Activated T-helper 2 cell treated with anti-CD3 and anti-CD28 coated beads, Interferon-gamma antibody, Interleukin-2, Interleukin-4, amounts not matched to agents 10 μg/mL and 5 μg/mL and 100 μg/mL, durations not matched to agents 14 hours and 24 hours and 36 hours (primary cell): ENCODE measurements around the gene LNX2. TPM values are rescaled to one million over a fixed set of nuclear protein-coding genes. Genes with fewer than 3 reads are reported as not detected.
A peak's percentile ranks its signal among the peaks of the same experiment; 100 is the strongest.

Source experiments
- DNase-seq: peaks from one replicate; pipeline ENCODE4 v3.0.0; 2021; ENCODE audit warnings: low spot score
- H3K27ac Mint-ChIP-seq: one replicate; pipeline ENCODE4 v1.8.0; 2021; ENCODE audit warnings: mixed read lengths
- H3K27me3 Mint-ChIP-seq: one replicate; pipeline ENCODE4 v1.8.0; 2021; ENCODE audit warnings: low read depth, mixed read lengths
- H3K36me3 Mint-ChIP-seq: one replicate; pipeline ENCODE4 v1.8.0; 2021; ENCODE audit warnings: low read depth, mixed read lengths
- H3K4me1 Mint-ChIP-seq: one replicate; pipeline ENCODE4 v1.8.0; 2021; ENCODE audit warnings: low read depth, mixed read lengths
- H3K4me3 Mint-ChIP-seq: one replicate; pipeline ENCODE4 v1.8.0; 2021; ENCODE audit warnings: low read depth, mild to moderate bottlenecking, moderate library complexity, mixed read lengths
- H3K9me3 Mint-ChIP-seq: one replicate; pipeline ENCODE4 v1.8.0; 2021; ENCODE audit warnings: mixed read lengths
- intact Hi-C: fragments of 100-400 bp; cut with micrococcal nuclease; formaldehyde crosslinking; loops from one replicate; pipeline ENCODE4 v1.15.1; 2023
- total RNA-seq: library from RNA; stranded (reverse); gene quantifications from 2 replicates; pipeline ENCODE4 v1.2.3, GENCODE V29; 2022

The LNX2 gene
- total RNA-seq, 1 donor from 2014 or later, result 5.2 TPM

DNA sequence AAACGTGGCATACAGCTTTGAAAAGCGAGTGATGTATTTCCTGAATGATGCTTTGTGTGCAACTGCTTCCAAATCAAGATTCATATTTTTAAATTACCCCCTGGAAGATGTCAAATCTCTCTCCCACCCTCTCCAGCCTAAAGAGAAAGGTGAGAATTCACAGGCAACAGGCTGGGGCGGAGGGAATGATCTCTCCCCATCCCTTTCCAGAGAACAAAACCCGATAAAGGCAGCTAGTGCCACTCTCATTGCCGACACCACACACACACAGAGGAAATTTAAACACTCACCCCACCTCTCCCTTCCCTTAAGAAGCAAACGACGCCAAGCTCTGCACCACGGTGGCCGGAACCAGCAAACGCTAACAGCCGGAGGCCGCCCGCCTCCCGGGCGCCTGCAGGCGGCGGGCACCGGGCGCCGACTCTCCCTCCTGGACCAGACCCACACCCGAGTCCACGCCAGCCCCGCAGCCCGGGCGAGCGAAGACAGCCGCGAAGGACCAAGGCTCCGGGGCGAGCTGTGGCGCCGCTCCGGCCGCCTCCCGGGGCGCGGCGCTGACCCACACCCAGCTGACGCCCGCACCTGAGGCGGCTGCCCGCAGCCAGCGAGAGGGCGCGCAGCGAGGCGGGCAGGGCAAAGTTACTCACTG, 477 bp downstream of the LNX2 start:
- Mint-ChIP-seq H3K27me3 (no peaks in the 10 kb centered on the region), H3K4me1 (peaks cover 40% of the 10 kb centered on the region), H3K4me3 (peak overlapping the region; percentile 90), H3K9me3 (peaks cover 2% of the 10 kb centered on the region), H3K36me3 (peaks cover 34% of the 10 kb centered on the region), H3K27ac (peak overlapping the region; percentile 84)
- intact Hi-C loops, result loop anchor here (2.0 to 5.0 kb wide), 4 partner anchors 193 to 519 kb away; partner anchors contain the start of genes PAN3, RPL21 and USP12
- no peak for DNase-seq

DNA sequence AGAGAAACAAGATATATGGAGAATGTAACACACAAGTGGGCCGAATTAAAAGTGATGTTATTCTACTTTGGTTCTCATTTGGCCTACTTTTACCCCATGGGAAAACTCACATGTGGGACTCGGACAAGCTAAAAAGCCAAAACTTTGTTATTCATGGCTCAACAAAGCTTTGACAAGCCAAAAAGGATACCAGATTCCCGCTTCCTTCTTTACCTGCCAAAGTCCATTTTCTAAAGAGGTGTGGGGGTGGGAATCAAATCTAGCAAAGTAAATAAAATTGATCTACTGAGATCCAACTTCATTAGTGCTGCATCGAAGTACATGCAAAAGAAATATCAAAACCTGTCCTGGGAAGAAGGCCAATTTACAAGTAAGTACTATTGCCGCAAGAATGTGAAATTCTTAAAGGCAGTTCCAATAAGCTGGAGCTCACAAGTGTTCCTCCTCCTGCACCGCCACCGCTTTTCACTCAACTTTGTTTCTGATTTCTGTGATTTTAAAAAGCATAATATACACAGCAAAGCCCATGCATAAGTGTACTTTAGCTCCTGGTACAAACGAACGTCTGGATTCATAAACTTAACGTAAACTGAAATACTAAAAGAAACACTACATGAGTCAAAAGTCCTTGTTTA, 1.1 kb downstream of the LNX2 start:
- H3K9me3 Mint-ChIP-seq, result peaks cover 9% of the 10 kb centered on the region
- peak overlapping the region; percentile 90 for H3K4me3 Mint-ChIP-seq
- no peak for DNase-seq
- H3K4me1 Mint-ChIP-seq, result peaks cover 38% of the 10 kb centered on the region
- H3K27ac Mint-ChIP-seq, result peak overlapping the region; percentile 84
- intact Hi-C loops, result no loop called here
- H3K36me3 Mint-ChIP-seq, result peaks cover 36% of the 10 kb centered on the region
- no peaks in the 10 kb centered on the region for H3K27me3 Mint-ChIP-seq

DNA sequence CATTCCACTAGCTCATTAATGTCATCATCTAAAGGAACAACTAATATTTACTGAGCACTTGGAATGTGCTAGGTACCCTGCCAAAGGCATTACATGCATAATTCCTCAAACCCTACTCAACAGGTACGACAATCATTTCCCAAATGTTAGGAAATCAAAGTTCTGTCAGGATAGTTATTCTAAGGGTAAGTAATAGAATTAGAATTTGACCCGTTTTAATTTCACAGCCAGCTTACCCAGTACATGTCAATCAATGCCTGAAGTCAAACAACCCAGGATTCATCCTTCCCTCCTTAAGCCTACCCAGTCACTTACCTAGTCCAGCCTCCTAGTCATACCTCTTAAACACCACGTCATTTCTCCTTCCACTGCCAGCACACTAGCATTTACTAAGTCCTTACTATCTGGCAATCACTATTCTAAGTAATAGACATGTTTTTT, 2.4 kb downstream of the LNX2 start:
- Mint-ChIP-seq H3K4me1 (peaks cover 28% of the 10 kb centered on the region), H3K9me3 (peaks cover 9% of the 10 kb centered on the region), H3K27ac (no peak overlapping the region), H3K4me3 (no peak overlapping the region), H3K27me3 (no peaks in the 10 kb centered on the region), H3K36me3 (peaks cover 28% of the 10 kb centered on the region)
- no peak for DNase-seq
- intact Hi-C loops, result no loop called here

DNA sequence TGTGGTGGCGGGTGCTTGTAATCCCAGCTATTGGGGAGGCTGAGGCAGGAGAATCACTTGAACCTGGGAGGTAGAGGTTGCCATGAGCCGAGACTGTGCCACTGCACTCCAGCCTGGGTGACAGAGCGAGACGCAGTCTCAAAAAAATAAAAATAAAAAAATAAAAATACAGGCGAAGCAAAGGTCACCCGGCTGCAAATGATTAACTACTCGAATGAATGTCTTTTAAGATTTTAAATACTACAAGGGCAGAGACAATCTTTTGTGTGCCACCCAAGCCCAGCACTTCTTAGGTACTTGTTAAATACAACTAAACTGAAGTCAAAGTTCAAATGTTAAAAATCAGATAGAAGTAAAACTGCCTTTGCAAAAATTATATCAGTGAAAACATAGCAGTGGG, 6.7 kb downstream of the LNX2 start:
- peaks cover 23% of the 10 kb centered on the region for H3K4me1 Mint-ChIP-seq
- no peaks in the 10 kb centered on the region for H3K27me3 Mint-ChIP-seq
- H3K9me3 Mint-ChIP-seq, result peaks cover 9% of the 10 kb centered on the region
- H3K4me3 Mint-ChIP-seq, result no peak overlapping the region
- H3K27ac Mint-ChIP-seq, result no peak overlapping the region
- intact Hi-C loops, result no loop called here
- H3K36me3 Mint-ChIP-seq, result peaks cover 19% of the 10 kb centered on the region
- DNase-seq, result no peak

DNA sequence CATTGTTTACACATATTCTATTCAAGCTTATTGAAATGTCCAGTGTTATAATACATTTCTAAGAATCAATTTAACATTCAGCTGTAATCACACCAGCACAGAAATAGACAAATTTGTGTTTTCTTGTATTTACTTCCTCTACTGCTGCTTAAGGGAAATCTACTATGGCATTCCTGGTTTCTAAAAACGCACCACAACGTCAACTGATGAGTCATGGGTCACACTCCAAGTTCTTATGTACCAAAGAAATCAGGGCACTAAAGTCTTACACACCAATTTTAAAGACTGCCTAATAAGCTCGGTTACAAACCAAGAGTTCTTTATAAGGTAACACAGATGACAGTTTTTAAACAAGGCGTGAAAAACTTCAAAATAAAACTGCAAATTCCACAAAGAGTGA, 13.2 kb downstream of the LNX2 start:
- peaks cover 3% of the 10 kb centered on the region for H3K36me3 Mint-ChIP-seq
- no peak for DNase-seq
- no peaks in the 10 kb centered on the region for H3K27me3 Mint-ChIP-seq
- H3K27ac Mint-ChIP-seq, result no peak overlapping the region
- H3K4me3 Mint-ChIP-seq, result no peak overlapping the region
- intact Hi-C loops, result no loop called here
- H3K9me3 Mint-ChIP-seq, result no peaks in the 10 kb centered on the region
- peaks cover 22% of the 10 kb centered on the region for H3K4me1 Mint-ChIP-seq

DNA sequence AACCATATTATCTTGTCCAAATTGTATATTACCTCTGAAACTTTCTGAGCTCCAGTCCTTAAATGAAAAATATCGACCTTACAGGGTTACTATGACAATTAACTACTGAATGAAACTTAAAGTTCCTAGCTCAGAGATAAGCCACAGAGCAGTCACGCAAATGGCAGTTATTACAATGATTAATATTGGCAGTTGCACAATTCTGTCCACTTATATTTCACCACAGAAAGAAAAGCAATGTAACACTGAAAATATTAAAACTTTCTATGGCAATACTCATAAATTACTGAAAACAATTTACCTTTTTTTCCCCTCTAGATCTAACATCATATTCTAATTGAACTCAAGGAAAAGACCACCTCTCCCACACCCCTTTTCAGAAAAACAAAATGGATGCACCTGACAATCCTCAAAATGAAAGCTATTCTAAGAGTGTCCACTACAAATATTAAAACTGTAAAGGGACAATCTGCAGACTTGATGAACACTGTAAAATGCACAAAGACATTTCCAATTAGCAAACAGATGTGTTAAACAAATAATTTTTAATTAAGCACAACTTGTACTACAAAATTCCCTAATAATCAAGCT, 14.6 kb downstream of the LNX2 start:
- no peak overlapping the region for H3K4me3 Mint-ChIP-seq
- H3K9me3 Mint-ChIP-seq, result no peaks in the 10 kb centered on the region
- H3K27me3 Mint-ChIP-seq, result no peaks in the 10 kb centered on the region
- peaks cover 3% of the 10 kb centered on the region for H3K36me3 Mint-ChIP-seq
- no peak overlapping the region for H3K27ac Mint-ChIP-seq
- no peak for DNase-seq
- peaks cover 17% of the 10 kb centered on the region for H3K4me1 Mint-ChIP-seq
- intact Hi-C loops, result no loop called here

DNA sequence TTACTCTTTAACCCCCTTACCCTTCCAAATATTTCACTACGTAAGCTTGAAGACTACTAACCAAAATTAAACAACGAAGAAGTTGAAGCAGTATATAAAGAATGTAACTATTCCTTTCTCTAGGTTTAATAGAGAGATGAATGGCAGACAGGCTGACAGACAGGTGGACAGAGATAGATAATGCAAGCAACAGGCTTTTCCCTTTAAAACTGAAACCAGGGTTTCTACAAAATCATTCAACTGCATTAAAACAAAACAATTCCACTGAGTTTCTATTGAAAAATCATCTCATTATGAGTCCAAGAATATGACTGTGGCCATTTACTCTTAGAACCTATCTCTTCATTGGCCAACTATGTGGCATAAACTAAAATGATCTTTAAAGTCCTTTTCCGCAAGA, 15.2 kb downstream of the LNX2 start:
- peaks cover 3% of the 10 kb centered on the region for H3K36me3 Mint-ChIP-seq
- no peak overlapping the region for H3K27ac Mint-ChIP-seq
- H3K9me3 Mint-ChIP-seq, result no peaks in the 10 kb centered on the region
- DNase-seq, result no peak
- H3K27me3 Mint-ChIP-seq, result no peaks in the 10 kb centered on the region
- intact Hi-C loops, result no loop called here
- H3K4me1 Mint-ChIP-seq, result peaks cover 20% of the 10 kb centered on the region
- no peak overlapping the region for H3K4me3 Mint-ChIP-seq

DNA sequence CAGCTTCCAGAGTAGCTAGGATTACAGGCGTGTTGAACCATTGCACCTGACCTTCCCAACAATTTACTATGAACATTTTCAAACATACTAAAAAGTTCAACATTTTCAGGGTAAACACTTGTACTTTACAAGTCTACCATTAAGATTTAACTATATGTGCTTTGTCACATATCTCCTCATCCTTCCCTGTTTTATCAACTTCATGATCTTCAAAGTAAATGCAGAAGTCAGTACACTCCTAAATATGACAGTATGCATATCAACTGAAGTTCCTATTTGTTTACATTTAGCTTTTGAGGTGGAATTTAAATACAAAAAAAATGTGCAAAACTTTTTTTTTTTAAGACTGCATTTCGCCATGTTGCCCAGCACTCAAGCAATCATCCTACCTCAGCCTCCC, 18.5 kb downstream of the LNX2 start:
- Mint-ChIP-seq H3K4me1 (peaks cover 14% of the 10 kb centered on the region), H3K27ac (no peak overlapping the region), H3K4me3 (no peak overlapping the region), H3K9me3 (no peaks in the 10 kb centered on the region), H3K27me3 (no peaks in the 10 kb centered on the region), H3K36me3 (peaks cover 3% of the 10 kb centered on the region)
- intact Hi-C loops, result no loop called here
- DNase-seq, result no peak

DNA sequence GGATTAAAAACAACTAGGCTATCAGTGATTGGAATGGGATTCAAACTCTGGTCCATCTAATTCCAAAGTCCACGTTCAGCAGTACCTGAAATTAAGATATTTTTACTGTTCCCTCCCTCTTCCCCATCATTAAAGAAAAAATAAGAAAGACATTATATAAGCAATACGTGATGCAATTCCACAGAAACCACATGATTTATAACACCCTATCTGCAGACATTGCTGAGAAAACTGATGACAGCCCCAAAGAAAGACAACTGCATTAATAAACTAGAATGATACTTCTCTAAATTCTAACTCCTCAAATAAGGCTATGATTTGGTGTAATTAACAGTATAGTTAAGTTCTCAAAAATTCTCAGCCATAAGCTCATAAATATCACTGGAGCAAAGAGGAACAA, 19.1 kb downstream of the LNX2 start:
- intact Hi-C loops, result no loop called here
- Mint-ChIP-seq H3K4me1 (peaks cover 12% of the 10 kb centered on the region), H3K4me3 (no peak overlapping the region), H3K27ac (no peak overlapping the region), H3K9me3 (no peaks in the 10 kb centered on the region), H3K27me3 (no peaks in the 10 kb centered on the region), H3K36me3 (peaks cover 3% of the 10 kb centered on the region)
- DNase-seq, result no peak

DNA sequence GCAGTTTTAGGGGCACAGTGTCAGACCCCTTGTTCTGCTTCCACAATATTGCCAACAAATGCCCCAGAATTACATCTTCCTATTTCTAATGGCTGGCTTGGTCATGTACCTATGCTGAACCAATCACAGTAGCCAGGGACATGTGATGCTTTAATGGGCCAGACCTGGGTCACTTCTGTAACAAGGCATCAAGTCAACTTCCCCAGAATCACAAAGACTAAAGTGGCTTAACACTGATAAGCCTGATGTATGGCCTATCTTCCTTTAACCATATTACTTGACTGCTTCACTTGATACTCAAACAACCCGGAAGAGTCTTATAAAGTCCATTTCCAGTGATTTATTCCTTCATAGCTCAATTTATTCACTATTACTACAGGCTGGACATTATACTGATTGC, 19.6 kb downstream of the LNX2 start:
- Mint-ChIP-seq H3K27me3 (no peaks in the 10 kb centered on the region), H3K4me3 (no peak overlapping the region), H3K9me3 (no peaks in the 10 kb centered on the region), H3K27ac (no peak overlapping the region), H3K4me1 (peaks cover 10% of the 10 kb centered on the region), H3K36me3 (peaks cover 3% of the 10 kb centered on the region)
- DNase-seq, result no peak
- intact Hi-C loops, result no loop called here

DNA sequence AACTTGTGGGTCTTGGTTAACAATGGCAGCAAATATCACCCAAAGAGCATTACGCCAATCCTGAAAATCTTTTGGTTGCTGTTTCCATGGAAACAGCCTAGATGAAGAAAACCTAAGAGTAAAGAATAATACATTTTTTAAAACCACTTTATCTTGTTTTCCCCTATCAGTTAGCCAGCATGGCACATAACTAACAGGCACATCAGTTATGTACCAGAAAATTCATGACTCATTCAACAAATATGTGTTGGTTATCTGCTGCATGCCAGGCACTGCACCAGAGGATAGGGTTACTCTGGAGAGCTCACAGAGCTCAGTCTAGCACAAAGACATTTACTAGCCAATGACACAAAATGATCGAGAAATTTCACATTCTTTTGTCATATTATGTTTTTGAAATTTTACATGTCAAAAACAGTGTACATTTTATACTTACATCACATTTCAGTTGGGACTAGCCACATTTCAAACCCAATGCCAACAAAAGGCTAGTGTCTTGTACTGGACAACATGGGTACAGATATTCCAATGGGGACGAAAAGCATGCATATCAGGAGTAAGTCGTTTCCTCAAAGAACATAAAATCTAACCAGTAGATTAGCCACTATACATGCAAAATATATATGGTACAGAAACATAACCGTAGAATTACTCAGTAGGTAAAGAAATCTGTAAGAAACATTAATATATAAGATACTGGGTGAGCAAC, 20.3 kb downstream of the LNX2 start:
- Mint-ChIP-seq H3K27ac (no peak overlapping the region), H3K4me3 (no peak overlapping the region)

DNA sequence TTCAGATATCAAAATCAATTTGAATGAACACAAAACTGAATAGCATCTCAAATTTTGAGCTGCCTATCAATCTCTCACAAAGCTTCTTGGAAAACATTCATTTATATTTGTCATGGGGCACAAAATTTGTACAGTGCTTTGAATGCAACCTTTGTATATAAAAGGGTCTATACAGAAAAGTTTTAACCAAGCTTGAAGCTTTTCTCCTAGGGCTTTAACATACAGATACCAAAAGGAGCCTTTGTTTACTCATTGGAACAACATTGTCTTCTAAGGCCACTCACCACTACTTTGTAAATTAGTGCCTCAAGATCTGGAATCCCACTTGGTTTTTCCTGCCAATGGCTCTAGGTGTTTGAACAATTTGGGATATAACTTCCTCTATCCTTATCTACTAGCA, 21.2 kb downstream of the LNX2 start:
- Mint-ChIP-seq H3K4me1 (peaks cover 10% of the 10 kb centered on the region), H3K36me3 (no peaks in the 10 kb centered on the region), H3K27ac (no peak overlapping the region), H3K27me3 (no peaks in the 10 kb centered on the region), H3K9me3 (no peaks in the 10 kb centered on the region), H3K4me3 (no peak overlapping the region)
- DNase-seq, result no peak
- intact Hi-C loops, result no loop called here

More for the DNA sequence above, 20.3 kb downstream of the LNX2 start:
- no peaks in the 10 kb centered on the region for H3K27me3 Mint-ChIP-seq
- H3K4me1 Mint-ChIP-seq, result peaks cover 10% of the 10 kb centered on the region
- no peaks in the 10 kb centered on the region for H3K9me3 Mint-ChIP-seq
- intact Hi-C loops, result no loop called here
- no peak for DNase-seq
- H3K36me3 Mint-ChIP-seq, result peaks cover 3% of the 10 kb centered on the region
